H1 (cell line): Measurements from ENCODE around the gene HSD17B3. TPM values are rescaled to one million over a fixed set of nuclear protein-coding genes. Genes with fewer than 3 reads are reported as not detected.

Experiments
- CTCF ChIA-PET: fragments of 300-600 bp; sonication (Branson Sonifier 250); formaldehyde crosslinking; loops from one replicate; lab custom pipeline; 2021; ENCODE audit not compliant: partially characterized antibody; lab: Charles Lee
- POLR2A ChIA-PET: fragments of 300-600 bp; sonication (Branson Sonifier 250); formaldehyde crosslinking; loops from one replicate; lab custom pipeline; 2021; ENCODE audit warnings: inconsistent platforms; ENCODE audit not compliant: partially characterized antibody; lab: Charles Lee
- DNase-seq, 2 experiments: peaks; one replicate each; pipeline versions ENCODE4 v3.0.0 to v3.0.0-alpha.2; 2010 to 2022; ENCODE audit warnings: low spot score in 2 of 2, low read depth in 1 of 2, mixed read lengths in 1 of 2
- FAIRE-seq: peaks from 2 replicates; lab custom pipeline; 2011; peaks lifted over from hg19 to GRCh38; lab: Jason Lieb, UNC
- H2AFZ ChIP-seq: 2 replicates; pipeline ENCODE4 v1.8.1; 2012; ENCODE audit warnings: low read length, inconsistent platforms
- H2AK5ac ChIP-seq: 2 replicates; pipeline ENCODE4 v1.6.1; 2013; ENCODE audit warnings: low read depth, low read length
- H2BK120ac ChIP-seq: replicated peaks from 2 replicates; pipeline ENCODE3; 2013; ENCODE audit warnings: low read depth, low read length, inconsistent platforms
- H2BK12ac ChIP-seq: 2 replicates; pipeline ENCODE4 v1.6.1; 2013; ENCODE audit warnings: low read depth, low read length
- H2BK15ac ChIP-seq: 2 replicates; pipeline ENCODE4 v1.6.1; 2013; ENCODE audit warnings: low read length
- H2BK20ac ChIP-seq: 2 replicates; pipeline ENCODE4 v1.6.1; 2013; ENCODE audit warnings: low read length
- H2BK5ac ChIP-seq: 2 replicates; pipeline ENCODE4 v1.6.1; 2013; ENCODE audit warnings: low read depth, low read length
- H3K14ac ChIP-seq: 2 replicates; pipeline ENCODE4 v1.6.1; 2013; ENCODE audit warnings: inconsistent platforms; ENCODE audit not compliant: insufficient read length
- H3K18ac ChIP-seq: 2 replicates; pipeline ENCODE4 v1.6.1; 2013; ENCODE audit warnings: low read length; ENCODE audit errors: extremely low read depth
- H3K23ac ChIP-seq: 2 replicates; pipeline ENCODE4 v1.6.1; 2013; ENCODE audit warnings: inconsistent platforms; ENCODE audit not compliant: insufficient read length
- H3K23me2 ChIP-seq: 2 replicates; pipeline ENCODE4 v1.6.1; 2013; ENCODE audit warnings: low read depth, low read length
- H3K27ac ChIP-seq: 2 replicates; pipeline ENCODE4 v1.6.1; 2011; ENCODE audit warnings: low read depth, low read length, inconsistent platforms
- H3K27me3 ChIP-seq, 4 experiments: replicated peaks in 1 of 4; 1 replicate in 1 of 4; 2 replicates in 3 of 4; pipeline versions ENCODE4 v1.6.1 to v1.8.1; 2011 to 2013; ENCODE audit warnings: low read length in 3 of 4, mild to moderate bottlenecking in 3 of 4, inconsistent platforms in 2 of 4, mixed read lengths in 2 of 4, moderate library complexity in 1 of 4; ENCODE audit not compliant: control insufficient read depth in 3 of 4, insufficient read depth in 3 of 4; ENCODE audit errors: extremely low read depth in 1 of 4
- H3K36me3 ChIP-seq, 4 experiments: 2 replicates each; pipeline versions ENCODE4 v1.6.1 to v1.8.1; 2011 to 2013; ENCODE audit warnings: mild to moderate bottlenecking in 4 of 4, low read length in 3 of 4, moderate library complexity in 2 of 4, control low read depth in 1 of 4, inconsistent platforms in 1 of 4; ENCODE audit not compliant: insufficient read depth in 4 of 4, control insufficient read depth in 2 of 4
- H3K4ac ChIP-seq: replicated peaks from 2 replicates; pipeline ENCODE3; 2013; ENCODE audit warnings: low read length, low read depth, mixed read lengths, inconsistent platforms; ENCODE audit not compliant: insufficient read length
- H3K4me1 ChIP-seq, 4 experiments: replicated peaks in 1 of 4; 1 replicate in 1 of 4; 2 replicates in 3 of 4; pipeline versions ENCODE4 v1.6.1 to v1.8.1; 2011 to 2013; ENCODE audit warnings: low read length in 3 of 4, inconsistent platforms in 2 of 4, mixed read lengths in 1 of 4; ENCODE audit not compliant: insufficient read depth in 4 of 4, control insufficient read depth in 3 of 4
- H3K4me2 ChIP-seq, 2 experiments: 2 replicates each; pipeline versions ENCODE4 v1.6.1 to v1.8.1; 2011 to 2013; ENCODE audit warnings: low read depth in 2 of 2, low read length in 2 of 2, control low read depth in 1 of 2, inconsistent platforms in 1 of 2, mild to moderate bottlenecking in 1 of 2; ENCODE audit not compliant: insufficient read depth in 1 of 2
- H3K4me3 ChIP-seq, 4 experiments: fragments of 200-600, 300-600 bp in 1 of 4; sonication (generic), shearing (Covaris generic), sonication (Bioruptor Twin) in 1 of 4; 2 replicates each; pipeline versions ENCODE4 v1.5.1 to v1.8.1; 2011 to 2016; ENCODE audit warnings: low read length in 4 of 4, low read depth in 3 of 4, control low read depth in 2 of 4, inconsistent platforms in 2 of 4, mild to moderate bottlenecking in 2 of 4, mixed read lengths in 1 of 4, moderate library complexity in 1 of 4; ENCODE audit not compliant: insufficient read depth in 2 of 4; ENCODE audit errors: extremely low read depth in 1 of 4
- H3K56ac ChIP-seq: replicated peaks from 2 replicates; pipeline ENCODE3; 2013; ENCODE audit warnings: low read depth, mild to moderate bottlenecking, mixed read lengths, low read length, inconsistent platforms; ENCODE audit not compliant: insufficient read length
- H3K79me1 ChIP-seq: 2 replicates; pipeline ENCODE4 v1.6.1; 2013; ENCODE audit warnings: low read depth, low read length, control low read depth
- H3K79me2 ChIP-seq, 2 experiments: 2 replicates each; pipeline versions ENCODE4 v1.6.1 to v1.8.1; 2012 to 2013; ENCODE audit warnings: low read length in 2 of 2, mild to moderate bottlenecking in 2 of 2, inconsistent platforms in 1 of 2; ENCODE audit not compliant: insufficient read depth in 2 of 2, control insufficient read depth in 1 of 2
- H3K9ac ChIP-seq, 4 experiments: replicated peaks in 1 of 4; 1 replicate in 1 of 4; 2 replicates in 3 of 4; pipeline versions ENCODE4 v1.6.1 to v1.8.1; 2011 to 2013; ENCODE audit warnings: low read depth in 3 of 4, low read length in 3 of 4, control low read depth in 2 of 4, mild to moderate bottlenecking in 2 of 4, moderate library complexity in 2 of 4, inconsistent platforms in 1 of 4; ENCODE audit errors: extremely low read depth in 1 of 4
- H3K9me3 ChIP-seq, 2 experiments: 2 replicates each; pipeline versions ENCODE4 v1.6.1 to v1.8.1; 2012 to 2013; ENCODE audit warnings: mild to moderate bottlenecking in 2 of 2, moderate library complexity in 2 of 2, control low read depth in 1 of 2, inconsistent platforms in 1 of 2, low read depth in 1 of 2, low read length in 1 of 2, mixed read lengths in 1 of 2; ENCODE audit not compliant: insufficient read depth in 2 of 2
- H4K20me1 ChIP-seq, 2 experiments: replicated peaks in 1 of 2; 2 replicates each; pipeline versions ENCODE3 to v1.8.1; 2011 to 2013; ENCODE audit warnings: inconsistent platforms in 2 of 2, low read length in 2 of 2, mild to moderate bottlenecking in 1 of 2; ENCODE audit not compliant: insufficient read depth in 2 of 2, control insufficient read depth in 1 of 2
- H4K5ac ChIP-seq: 2 replicates; pipeline ENCODE4 v1.6.1; 2013; ENCODE audit warnings: low read length, low read depth, mixed read lengths, inconsistent platforms; ENCODE audit not compliant: insufficient read length
- H4K8ac ChIP-seq: 2 replicates; pipeline ENCODE4 v1.8.0; 2013; ENCODE audit warnings: mild to moderate bottlenecking, moderate library complexity, low read length, inconsistent platforms; ENCODE audit not compliant: insufficient read depth; ENCODE audit errors: extremely low read depth
- H4K91ac ChIP-seq: replicated peaks from 2 replicates; pipeline ENCODE3; 2013; ENCODE audit warnings: low read length, mixed read lengths, inconsistent platforms; ENCODE audit not compliant: insufficient read length
- MAFK ChIP-seq: IDR thresholded peaks from 2 replicates; pipeline ENCODE4 v1.6.1; 2012; ENCODE audit warnings: low read depth, mild to moderate bottlenecking, improper control_type of control experiment, low read length
- WGBS, 2 experiments: shearing (Covaris generic) in 1 of 2; methylation state at CpG; one replicate each; pipeline versions ENCODE4 v1.1.6 to v1.1.7; 2013 to 2015; ENCODE audit warnings: low lambda C conversion rate in 2 of 2, mixed read lengths in 2 of 2, inconsistent platforms in 1 of 2, low coverage in 1 of 2, missing lambda C conversion rate in 1 of 2; ENCODE audit not compliant: insufficient replicate concordance in 2 of 2, insufficient coverage in 1 of 2, insufficient read length in 1 of 2; ENCODE audit errors: extremely low coverage in 1 of 2, missing lambda C conversion rate in 1 of 2; 5-methylcytosine and 5-hydroxymethylcytosine counted together
- polyA plus RNA-seq, 7 experiments: library from polyadenylated mRNA; depleted of rRNA in 3 of 7; stranded (reverse) in 5 of 7; unstranded in 2 of 7; fragments of >200 nt in 5 of 7; fragments of 200-250 nt in 2 of 7; gene quantifications; 1 replicate in 5 of 7; 2 replicates in 1 of 7; 4 replicates in 1 of 7; pipeline versions ENCODE4 v1.2.1 to v1.2.3, GENCODE V29; 2011 to 2013; ENCODE audit warnings: missing spikeins in 2 of 7, mixed read lengths in 2 of 7
- total RNA-seq: library from RNA; stranded (reverse); fragmentation: NEBNext Ultra II Directional; extraction: Animal tissue kit (Norgen Biotek cat#: 25700); gene quantifications from 2 replicates; pipeline ENCODE4 v1.2.1, GENCODE V29; 2021
- TF ChIP-seq, protein P1 (sequence below): IDR thresholded peaks from 2 replicates; pipeline ENCODE4 v1.6.1; 2012; ENCODE audit warnings: inconsistent platforms

HSD17B3 gene
- total and polyA plus RNA-seq, 2 of the 8 experiments (the other 6 are each of a cell fraction or from before 2014, with no cell fraction given), result not detected

DNA sequence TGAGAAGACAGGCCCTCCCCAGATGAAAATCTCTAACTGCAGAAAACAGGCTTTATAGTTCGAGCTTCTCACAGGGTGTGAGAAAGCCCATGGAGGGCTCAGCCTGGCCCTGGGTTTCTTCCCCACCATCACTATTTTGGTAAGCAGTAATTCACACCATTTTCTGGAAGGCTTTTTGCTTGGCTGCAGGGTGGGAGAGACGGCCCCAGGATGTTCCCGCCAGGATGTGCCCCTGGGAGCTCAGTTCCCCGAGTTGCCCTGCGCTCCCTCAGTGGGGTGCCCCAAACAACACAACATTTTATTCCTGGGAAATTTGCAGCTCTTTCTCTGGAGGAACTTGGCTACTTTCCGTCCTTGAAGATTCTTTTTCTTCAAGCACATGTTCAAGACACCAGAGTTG is 100.8 kb downstream of the HSD17B3 start:
- H2BK5ac ChIP-seq, result no peak overlapping the region
- H3K56ac ChIP-seq, result no peak overlapping the region
- no peaks in the 10 kb centered on the region; a peak in 1 of 4 replicates for H3K9me3 ChIP-seq
- DNase-seq, result no peak
- H4K5ac ChIP-seq, result no peak overlapping the region
- TF ChIP-seq, protein P1, sequence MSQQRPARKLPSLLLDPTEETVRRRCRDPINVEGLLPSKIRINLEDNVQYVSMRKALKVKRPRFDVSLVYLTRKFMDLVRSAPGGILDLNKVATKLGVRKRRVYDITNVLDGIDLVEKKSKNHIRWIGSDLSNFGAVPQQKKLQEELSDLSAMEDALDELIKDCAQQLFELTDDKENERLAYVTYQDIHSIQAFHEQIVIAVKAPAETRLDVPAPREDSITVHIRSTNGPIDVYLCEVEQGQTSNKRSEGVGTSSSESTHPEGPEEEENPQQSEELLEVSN, result peak; percentile 34; the same call in 1 of the 2 replicates
- no peak for TF ChIP-seq MAFK
- H4K91ac ChIP-seq, result no peak overlapping the region
- no peak overlapping the region for H3K4me3 ChIP-seq
- no peak overlapping the region for H2BK15ac ChIP-seq
- no peak overlapping the region for H2BK120ac ChIP-seq
- no peak overlapping the region for H3K14ac ChIP-seq
- no peak overlapping the region for H2AFZ ChIP-seq
- H3K18ac ChIP-seq, result no peak overlapping the region
- H3K79me2 ChIP-seq, result no peaks in the 10 kb centered on the region
- H3K36me3 ChIP-seq, result no peaks in the 10 kb centered on the region
- CTCF ChIA-PET, result interaction anchor here (0.6 to 1.9 kb wide), 11 partner anchors 8 to 1425 kb away, joined by 3 to 8 read pairs (median 4); no protein-coding TSS in a partner anchor
- peaks cover 0 to 2% (median under 1%) of the 10 kb centered on the region in 4 experiments; a peak in 1 of 7 replicates for H3K27me3 ChIP-seq
- no peak overlapping the region; a peak in 1 of 4 replicates for H3K4me2 ChIP-seq
- no peak overlapping the region for H4K8ac ChIP-seq
- no peaks in the 10 kb centered on the region for H4K20me1 ChIP-seq
- H3K27ac ChIP-seq, result no peak overlapping the region
- WGBS, 2 experiments, result 67% methylated on average over 6 of the region's 6 CpGs; no CpG with 5 or more reads in 1 of the 2 experiments
- POLR2A ChIA-PET, result no interaction called here
- H3K79me1 ChIP-seq, result no peaks in the 10 kb centered on the region
- no peak overlapping the region for H3K4ac ChIP-seq
- H3K9ac ChIP-seq, result no peak overlapping the region
- H2BK20ac ChIP-seq, result no peak overlapping the region
- no peak overlapping the region for H3K23ac ChIP-seq
- no peaks in the 10 kb centered on the region for H3K23me2 ChIP-seq
- peaks cover 2 to 10% (median 2%) of the 10 kb centered on the region in 4 experiments; a peak in 5 of 7 replicates for H3K4me1 ChIP-seq
- no peak for FAIRE-seq
- H2AK5ac ChIP-seq, result no peak overlapping the region
- H2BK12ac ChIP-seq, result no peak overlapping the region
